B cell (primary cell): ENCODE results near the gene PUS7. TPM values are rescaled to one million over a fixed set of nuclear protein-coding genes. Genes with fewer than 3 reads are reported as not detected.
A peak's percentile ranks its signal among the peaks of the same experiment; 100 is the strongest.

Experiments
- ATAC-seq: fragments of 200-7000 bp; cut with Tn5 transposase; one replicate; pipeline ENCODE4 v1.10.0; 2021; ENCODE audit warnings: low read depth, mild to moderate bottlenecking, moderate number of reproducible peaks, moderate library complexity
- CTCF ChIA-PET: fragments of 350-600 bp; sonication (Branson Sonifier 250); formaldehyde crosslinking; loops from one replicate; lab custom pipeline; 2021; ENCODE audit warnings: antibody characterized with exemption, inconsistent platforms; lab: Charles Lee
- POLR2A ChIA-PET: fragments of 350-600 bp; sonication (Branson Sonifier 250); formaldehyde crosslinking; loops from one replicate; lab custom pipeline; 2021; ENCODE audit warnings: antibody characterized with exemption; lab: Charles Lee
- DNase-seq: peaks from one replicate; pipeline ENCODE4 v3.0.0; 2013
- H2AFZ ChIP-seq: 2 replicates; pipeline ENCODE4 v1.6.1; 2012; ENCODE audit warnings: mild to moderate bottlenecking, low read depth, low read length; ENCODE audit not compliant: insufficient read depth, poor library complexity, severe bottlenecking
- H3K27ac ChIP-seq, 2 donors: 1 replicate in 1 of 2; 2 replicates in 1 of 2; pipeline ENCODE4 v1.5.1; 2012 to 2013; ENCODE audit warnings: low read length in 2 of 2, mild to moderate bottlenecking in 2 of 2, moderate library complexity in 1 of 2
- H3K27me3 ChIP-seq, 4 experiments: fragments of 200-600 bp in 1 of 4; sonication (generic) in 1 of 4; replicated peaks in 1 of 4; 1 replicate in 2 of 4; 2 replicates in 2 of 4; pipeline versions ENCODE4 v1.6.1 to v1.7.0; 2013 to 2016; ENCODE audit warnings: low read length in 3 of 4, mild to moderate bottlenecking in 2 of 4, mixed read lengths in 1 of 4, moderate library complexity in 1 of 4; ENCODE audit not compliant: insufficient read depth in 4 of 4, control insufficient read depth in 3 of 4; ENCODE audit errors: control extremely low read depth in 1 of 4
- H3K36me3 ChIP-seq, 2 experiments: replicated peaks in 1 of 2; 1 replicate in 1 of 2; 2 replicates in 1 of 2; pipeline versions ENCODE4 v1.6.1 to v1.7.1; 2013; ENCODE audit warnings: low read length in 1 of 2; ENCODE audit not compliant: insufficient read depth in 2 of 2, control insufficient read depth in 1 of 2; ENCODE audit errors: control extremely low read depth in 1 of 2, extremely low read depth in 1 of 2
- H3K4me1 ChIP-seq, 2 donors: fragments of 200-600 bp in 1 of 2; sonication (generic) in 1 of 2; 1 replicate in 1 of 2; 2 replicates in 1 of 2; pipeline versions ENCODE4 v1.5.1 to v1.6.1; 2013 to 2017; ENCODE audit warnings: low read length in 2 of 2; ENCODE audit not compliant: control insufficient read depth in 2 of 2, insufficient read depth in 2 of 2
- H3K4me2 ChIP-seq: replicated peaks from 2 replicates; pipeline ENCODE3; 2012; ENCODE audit warnings: mild to moderate bottlenecking, low read depth, low read length; ENCODE audit not compliant: poor library complexity, severe bottlenecking
- H3K4me3 ChIP-seq, 5 experiments: fragments of 200-600 bp in 1 of 5; sonication (generic) in 1 of 5; 1 replicate in 3 of 5; 2 replicates in 2 of 5; pipeline versions ENCODE4 v1.5.1 to v1.7.0; 2011 to 2016; ENCODE audit warnings: low read length in 4 of 5, mild to moderate bottlenecking in 4 of 5, low read depth in 2 of 5, control low read depth in 1 of 5, moderate library complexity in 1 of 5; ENCODE audit not compliant: insufficient read depth in 1 of 5; ENCODE audit errors: control extremely low read depth in 1 of 5, extremely low read depth in 1 of 5
- H3K79me2 ChIP-seq: fragments of 200-600 bp; sonication (generic); one replicate; pipeline ENCODE4 v1.6.0; 2016; ENCODE audit warnings: low read length; ENCODE audit not compliant: control insufficient read depth, insufficient read depth
- H3K9ac ChIP-seq: fragments of 200-600 bp; sonication (generic); 2 replicates; pipeline ENCODE4 v1.6.1; 2017; ENCODE audit warnings: mild to moderate bottlenecking, low read length, moderate library complexity
- H3K9me3 ChIP-seq, 3 donors: one replicate each; pipeline versions ENCODE4 v1.6.1 to v1.7.1; 2013; ENCODE audit warnings: low read length in 2 of 3; ENCODE audit not compliant: control insufficient read depth in 2 of 3, insufficient read depth in 1 of 3; ENCODE audit errors: control extremely low read depth in 1 of 3
- H4K20me1 ChIP-seq: 2 replicates; pipeline ENCODE4 v1.6.0; 2012; ENCODE audit warnings: mild to moderate bottlenecking, low read length; ENCODE audit not compliant: insufficient read depth, control insufficient read depth, poor library complexity, severe bottlenecking
- H3K27ac Mint-ChIP-seq: one replicate; pipeline ENCODE4 v1.8.0; 2021; ENCODE audit warnings: mixed read lengths
- H3K27me3 Mint-ChIP-seq: one replicate; pipeline ENCODE4 v1.8.0; 2021; ENCODE audit warnings: mixed read lengths
- H3K4me1 Mint-ChIP-seq: one replicate; pipeline ENCODE4 v1.8.0; 2021; ENCODE audit warnings: mixed read lengths
- H3K4me3 Mint-ChIP-seq: one replicate; pipeline ENCODE4 v1.8.0; 2021; ENCODE audit warnings: mixed read lengths
- H3K9me3 Mint-ChIP-seq: one replicate; pipeline ENCODE4 v1.8.0; 2022; ENCODE audit warnings: mixed read lengths; ENCODE audit not compliant: insufficient read depth
- CTCF ChIP-seq: fragments of 200-600 bp; IDR thresholded peaks from one replicate; pipeline ENCODE4 v1.8.0; 2022; ENCODE audit warnings: antibody characterized with exemption, mild to moderate bottlenecking
- EZH2 ChIP-seq: IDR thresholded peaks from 2 replicates; pipeline ENCODE4 v1.6.1; 2012; ENCODE audit warnings: borderline replicate concordance, low read depth, mild to moderate bottlenecking, moderate library complexity, low read length; ENCODE audit not compliant: insufficient read depth, poor library complexity, severe bottlenecking
- WGBS: methylation state at CpG from one replicate; pipeline ENCODE4 v1.1.5; 2013; ENCODE audit warnings: missing lambda C conversion rate; ENCODE audit not compliant: insufficient coverage; 5-methylcytosine and 5-hydroxymethylcytosine counted together
- intact Hi-C: fragments of 100-400 bp; cut with micrococcal nuclease; formaldehyde crosslinking; loops from one replicate; pipeline ENCODE4 v1.10.0; 2022
- polyA plus RNA-seq: library from polyadenylated mRNA; depleted of rRNA; stranded (reverse); fragments of >200 nt; gene quantifications from 2 replicates; pipeline ENCODE4 v1.2.3, GENCODE V29; 2012
- total RNA-seq, 2 donors: library from RNA; stranded (reverse); fragments of 120-200 nt in 1 of 2; gene quantifications; 1 replicate in 1 of 2; 2 replicates in 1 of 2; pipeline versions ENCODE4 v1.2.3 to v1.2.4, GENCODE V29; 2013 to 2022

PUS7 gene
- total and polyA plus RNA-seq, 2 donors (not counting 1 experiment from before 2014, with no cell fraction given) = 2.0 to 7.7 TPM

- H3K9me3 ChIP-seq = peaks cover 0 to 20% (median 0%) of the 10 kb centered on the region in 3 donors
- TF ChIP-seq CTCF = no peak
- TF ChIP-seq EZH2 = no peak
- CTCF ChIA-PET = interaction anchor here (2.1 kb wide), 1 partner anchor 20 kb away, joined by 7 read pairs; no protein-coding TSS in a partner anchor
- no peak for DNase-seq
- no peak for ATAC-seq
- WGBS = 93% methylated on average over 4 of the region's 8 CpGs
- POLR2A ChIA-PET = no interaction called here
- H2AFZ ChIP-seq = no peak overlapping the region
- Mint-ChIP-seq H3K27me3 (no peaks in the 10 kb centered on the region), H3K4me1 (peaks cover 64% of the 10 kb centered on the region), H3K9me3 (no peaks in the 10 kb centered on the region), H3K27ac (peak overlapping the region; percentile 34), H3K4me3 (no peak overlapping the region)
- H3K79me2 ChIP-seq = no peaks in the 10 kb centered on the region
- no peaks in the 10 kb centered on the region for H3K27me3 ChIP-seq
- intact Hi-C loops = no loop called here
- no peak overlapping the region for H3K9ac ChIP-seq
- peak overlapping the region in 1 of 2 donors; percentile 0 for H3K27ac ChIP-seq
- peaks cover 52 to 61% of the 10 kb centered on the region in 2 donors for H3K4me1 ChIP-seq
- H4K20me1 ChIP-seq = no peaks in the 10 kb centered on the region
- H3K36me3 ChIP-seq = no peaks in the 10 kb centered on the region
- H3K4me3 ChIP-seq = no peak overlapping the region
- no peak overlapping the region for H3K4me2 ChIP-seq
These were observed 71.8 kb downstream of the PUS7 start for GRCh38 chr7:105450177-105450861.

GRCh38 chr7:105448181-105448580, 73.9 kb downstream of the PUS7 start:
- intact Hi-C loops = loop anchor here (10.0 kb wide), 1 partner anchor 503 kb away; no protein-coding TSS in a partner anchor
- ChIA-PET POLR2A (interaction anchor here (0.5 to 0.7 kb wide), 3 partner anchors 13 to 91 kb away, joined by 3 to 4 read pairs (median 4); no protein-coding TSS in a partner anchor), CTCF (interaction anchor here (0.7 to 1.8 kb wide), 4 partner anchors 13 to 565 kb away, joined by 3 to 11 read pairs (median 3); no protein-coding TSS in a partner anchor)
- Histone ChIP-seq H3K4me1 (peaks cover 56 to 70% of the 10 kb centered on the region in 2 donors), H3K9me3 (peaks cover 0 to 20% (median 0%) of the 10 kb centered on the region in 3 donors), H3K27ac (peak overlapping the region; percentile 59 to 81), H3K27me3 (no peaks in the 10 kb centered on the region), H3K4me2 (peak overlapping the region; percentile 65), H2AFZ (peak overlapping the region; percentile 72), H3K4me3 (peak overlapping the region in 1 of 5 experiments; percentile 32), H3K9ac (peak overlapping the region; percentile 32), H3K79me2 (no peaks in the 10 kb centered on the region), H4K20me1 (no peaks in the 10 kb centered on the region), H3K36me3 (no peaks in the 10 kb centered on the region)
- H3K27me3 Mint-ChIP-seq = no peaks in the 10 kb centered on the region
- DNase-seq (peak; percentile 62), ATAC-seq (peak; percentile 79)
- H3K4me3 Mint-ChIP-seq = peak overlapping the region; percentile 78
- 19% methylated on average over 6 of the region's 8 CpGs for WGBS
- peaks cover 67% of the 10 kb centered on the region for H3K4me1 Mint-ChIP-seq
- TF ChIP-seq CTCF (no peak), EZH2 (no peak)
- H3K9me3 Mint-ChIP-seq = no peaks in the 10 kb centered on the region
- peak overlapping the region; percentile 94 for H3K27ac Mint-ChIP-seq
